PC-9 (cell line): Measurements from ENCODE around the gene XIRP1. TPM values are rescaled to one million over a fixed set of nuclear protein-coding genes. Genes with fewer than 3 reads are reported as not detected.

Source experiments
- BruUV-seq: library from RNA; stranded (reverse); fragments of 400-500 nt; replicated peaks from 2 replicates; lab custom pipeline; 2021; lab: Mats Ljungman, UMichigan
- CTCF ChIA-PET: fragments of 300-600 bp; sonication (Branson Sonifier 250); formaldehyde crosslinking; loops from one replicate; lab custom pipeline; 2022; ENCODE audit warnings: antibody characterized with exemption; lab: Charles Lee
- POLR2A ChIA-PET: fragments of 300-600 bp; sonication (Branson Sonifier 250); formaldehyde crosslinking; loops from one replicate; lab custom pipeline; 2022; ENCODE audit warnings: antibody characterized with exemption; ENCODE audit not compliant: unreplicated experiment; lab: Charles Lee
- DNase-seq, 2 experiments: peaks; one replicate each; pipeline versions ENCODE4 v3.0.0 to v3.0.0-alpha.2; 2015 to 2022; ENCODE audit warnings: mixed read lengths in 1 of 2
- H2AFZ ChIP-seq: fragments of 200-600 bp; sonication (generic); 2 replicates; pipeline ENCODE4 v1.8.1; 2017; ENCODE audit warnings: antibody characterized with exemption
- H3F3A ChIP-seq: fragments of 200-600 bp; sonication (generic); 2 replicates; pipeline ENCODE4 v1.8.1; 2017; ENCODE audit warnings: antibody characterized with exemption, mild to moderate bottlenecking, low read depth; ENCODE audit not compliant: insufficient read depth
- H3K27ac ChIP-seq: fragments of 200-600 bp; sonication (generic); 2 replicates; pipeline ENCODE4 v1.6.1; 2016; ENCODE audit warnings: mixed run types
- H3K27me3 ChIP-seq: fragments of 200-600 bp; sonication (generic); 2 replicates; pipeline ENCODE4 v1.6.1; 2016; ENCODE audit warnings: low read depth, mixed run types; ENCODE audit not compliant: insufficient read depth
- H3K36me3 ChIP-seq: fragments of 200-600 bp; sonication (generic); 2 replicates; pipeline ENCODE4 v1.6.1; 2016; ENCODE audit warnings: low read depth, mixed run types
- H3K4me1 ChIP-seq: fragments of 200-600 bp; sonication (generic); replicated peaks from 2 replicates; pipeline ENCODE4 v1.6.1; 2016; ENCODE audit warnings: mixed run types; ENCODE audit not compliant: insufficient read depth
- H3K4me2 ChIP-seq: fragments of 200-600 bp; sonication (generic); 2 replicates; pipeline ENCODE4 v1.6.1; 2017; ENCODE audit warnings: mixed run types
- H3K4me3 ChIP-seq: fragments of 200-600 bp; sonication (generic); 2 replicates; pipeline ENCODE4 v1.6.1; 2016; ENCODE audit warnings: mixed run types
- H3K79me2 ChIP-seq: fragments of 200-600 bp; sonication (generic); 2 replicates; pipeline ENCODE4 v1.6.1; 2017; ENCODE audit warnings: low read depth, mixed run types
- H3K9me2 ChIP-seq: fragments of 200-600 bp; sonication (generic); 2 replicates; pipeline ENCODE4 v1.8.1; 2017; ENCODE audit warnings: mild to moderate bottlenecking; ENCODE audit not compliant: insufficient read depth
- H3K9me3 ChIP-seq: fragments of 200-600 bp; sonication (generic); 2 replicates; pipeline ENCODE4 v1.8.1; 2016; ENCODE audit warnings: low read depth; ENCODE audit not compliant: insufficient read depth
- H4K20me1 ChIP-seq: fragments of 200-600 bp; sonication (generic); 2 replicates; pipeline ENCODE4 v1.8.1; 2017; ENCODE audit not compliant: insufficient read depth
- EZH2 ChIP-seq: fragments of 200-600 bp; sonication (generic); IDR thresholded peaks from 2 replicates; pipeline ENCODE4 v1.8.0; 2017; ENCODE audit warnings: antibody characterized with exemption, low read depth
- intact Hi-C: fragments of 100-400 bp; cut with micrococcal nuclease; formaldehyde crosslinking; loops from one replicate; pipeline ENCODE4 v1.10.0; 2022; ENCODE audit not compliant: unreplicated experiment
- total RNA-seq: library from RNA; stranded (reverse); gene quantifications from 2 replicates; pipeline ENCODE4 v1.2.3, GENCODE V29; 2021
- TF ChIP-seq, protein P1 (sequence below): fragments of 200-600 bp; sonication (generic); conservative IDR thresholded peaks from 2 replicates; pipeline ENCODE4 v1.6.1; 2017; ENCODE audit warnings: mixed run types, antibody characterized with exemption, mild to moderate bottlenecking, moderate library complexity

XIRP1 gene
- total RNA-seq, 1 experiment from 2014 or later: not detected

DNA sequence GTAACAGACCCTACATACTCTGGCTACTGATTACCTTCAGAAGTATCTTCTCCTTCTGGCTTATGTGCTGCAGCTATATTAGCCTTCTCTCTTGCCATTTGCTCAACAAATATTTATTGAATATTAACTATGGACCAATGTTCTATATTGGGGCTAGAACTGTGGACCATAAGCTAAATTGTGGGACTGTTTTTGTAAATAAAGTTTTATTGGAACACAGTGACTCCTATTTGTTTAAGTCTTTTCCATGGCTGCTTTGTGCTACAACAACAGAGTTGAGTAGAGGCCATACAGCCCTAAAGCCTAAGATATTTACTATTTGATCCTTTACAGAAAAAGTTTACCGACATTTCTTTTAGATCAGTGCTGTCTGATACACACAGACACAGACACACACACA lies 20.3 kb upstream of the XIRP1 start:
- Histone ChIP-seq H2AFZ (no peak overlapping the region), H3K79me2 (no peaks in the 10 kb centered on the region), H3F3A (no peaks in the 10 kb centered on the region), H3K27me3 (peaks cover 9% of the 10 kb centered on the region; the same call in 1 of the 2 replicates), H3K27ac (no peak overlapping the region), H3K9me3 (no peaks in the 10 kb centered on the region), H3K4me3 (no peak overlapping the region), H3K36me3 (no peaks in the 10 kb centered on the region), H3K4me1 (no peaks in the 10 kb centered on the region), H3K9me2 (no peaks in the 10 kb centered on the region), H3K4me2 (no peak overlapping the region), H4K20me1 (no peaks in the 10 kb centered on the region)
- intact Hi-C loops: no loop called here
- no TSS peak for BruUV-seq
- CTCF ChIA-PET: no interaction called here
- POLR2A ChIA-PET: no interaction called here
- TF ChIP-seq, protein P1, sequence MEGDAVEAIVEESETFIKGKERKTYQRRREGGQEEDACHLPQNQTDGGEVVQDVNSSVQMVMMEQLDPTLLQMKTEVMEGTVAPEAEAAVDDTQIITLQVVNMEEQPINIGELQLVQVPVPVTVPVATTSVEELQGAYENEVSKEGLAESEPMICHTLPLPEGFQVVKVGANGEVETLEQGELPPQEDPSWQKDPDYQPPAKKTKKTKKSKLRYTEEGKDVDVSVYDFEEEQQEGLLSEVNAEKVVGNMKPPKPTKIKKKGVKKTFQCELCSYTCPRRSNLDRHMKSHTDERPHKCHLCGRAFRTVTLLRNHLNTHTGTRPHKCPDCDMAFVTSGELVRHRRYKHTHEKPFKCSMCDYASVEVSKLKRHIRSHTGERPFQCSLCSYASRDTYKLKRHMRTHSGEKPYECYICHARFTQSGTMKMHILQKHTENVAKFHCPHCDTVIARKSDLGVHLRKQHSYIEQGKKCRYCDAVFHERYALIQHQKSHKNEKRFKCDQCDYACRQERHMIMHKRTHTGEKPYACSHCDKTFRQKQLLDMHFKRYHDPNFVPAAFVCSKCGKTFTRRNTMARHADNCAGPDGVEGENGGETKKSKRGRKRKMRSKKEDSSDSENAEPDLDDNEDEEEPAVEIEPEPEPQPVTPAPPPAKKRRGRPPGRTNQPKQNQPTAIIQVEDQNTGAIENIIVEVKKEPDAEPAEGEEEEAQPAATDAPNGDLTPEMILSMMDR: no peak
- no peak for TF ChIP-seq EZH2
- DNase-seq: no peak

DNA sequence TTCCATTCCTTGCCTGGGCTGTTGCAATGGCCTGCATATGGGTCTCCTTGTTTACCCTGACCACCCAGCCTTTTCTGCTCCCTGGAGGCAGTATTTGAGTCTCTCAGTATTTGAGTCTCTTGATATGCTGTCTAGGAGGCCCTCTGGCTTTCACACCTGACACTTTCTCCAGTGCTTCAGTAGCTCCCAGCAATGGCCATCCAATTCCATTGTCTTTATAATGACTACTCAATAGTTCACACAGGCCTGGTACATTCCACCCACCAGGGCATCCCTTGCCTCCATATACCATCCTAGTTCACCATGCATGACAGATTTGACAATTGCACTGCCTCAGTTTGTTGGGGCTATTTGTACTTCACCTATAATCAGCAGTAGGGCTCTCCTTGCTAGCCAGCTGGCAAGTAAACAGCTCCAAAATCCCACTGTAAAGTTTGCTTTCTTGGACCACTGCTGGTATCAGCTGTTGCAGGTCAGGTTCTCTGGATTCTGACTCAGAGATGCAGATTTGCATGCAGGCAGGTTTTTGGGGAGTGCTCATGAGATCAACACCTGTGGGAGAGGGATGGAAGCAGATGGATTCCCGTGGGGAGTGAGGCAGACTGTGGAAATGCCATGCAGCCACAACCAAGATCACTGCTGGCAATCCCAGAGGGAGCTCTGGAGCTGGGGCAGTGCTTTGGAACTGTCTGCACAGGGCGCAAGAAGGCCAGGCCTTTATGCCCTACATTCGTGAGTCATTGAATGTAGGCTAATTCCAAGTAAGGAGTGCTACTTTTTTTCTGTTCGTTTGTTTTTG lies 19.1 kb upstream of the XIRP1 start:
- no TSS peak for BruUV-seq
- CTCF ChIA-PET: no interaction called here

GRCh38 chr3:39210078-39210477 lies 17.7 kb upstream of the XIRP1 start:
- CTCF ChIA-PET: no interaction called here
- DNase-seq: no peak
- no peaks in the 10 kb centered on the region for H3F3A ChIP-seq
- no peak overlapping the region for H3K27ac ChIP-seq
- H3K9me3 ChIP-seq: no peaks in the 10 kb centered on the region
- no peak overlapping the region for H3K4me3 ChIP-seq
- H3K79me2 ChIP-seq: no peaks in the 10 kb centered on the region
- H2AFZ ChIP-seq: no peak overlapping the region
- no peak overlapping the region for H3K4me2 ChIP-seq
- TF ChIP-seq, protein P1: no peak
- TF ChIP-seq EZH2: no peak
- H3K9me2 ChIP-seq: no peaks in the 10 kb centered on the region
- H4K20me1 ChIP-seq: no peaks in the 10 kb centered on the region
- intact Hi-C loops: no loop called here
- BruUV-seq: no TSS peak
- no peaks in the 10 kb centered on the region for H3K4me1 ChIP-seq
- POLR2A ChIA-PET: no interaction called here
- H3K27me3 ChIP-seq: peaks cover 33% of the 10 kb centered on the region
- no peaks in the 10 kb centered on the region for H3K36me3 ChIP-seq

More for the DNA sequence above, 19.1 kb upstream of the XIRP1 start:
- H3K27me3 ChIP-seq: peaks cover 21% of the 10 kb centered on the region; the same call in 1 of the 2 replicates
- H3K9me3 ChIP-seq: no peaks in the 10 kb centered on the region
- no peaks in the 10 kb centered on the region for H3K36me3 ChIP-seq
- no peak overlapping the region for H3K27ac ChIP-seq
- no peaks in the 10 kb centered on the region for H3K4me1 ChIP-seq
- no peaks in the 10 kb centered on the region for H4K20me1 ChIP-seq
- no peaks in the 10 kb centered on the region for H3K79me2 ChIP-seq
- intact Hi-C loops: no loop called here
- no peak for TF ChIP-seq EZH2
- TF ChIP-seq, protein P1: no peak
- H3K9me2 ChIP-seq: no peaks in the 10 kb centered on the region
- POLR2A ChIA-PET: no interaction called here
- no peak overlapping the region for H3K4me3 ChIP-seq
- DNase-seq: no peak
- H3F3A ChIP-seq: no peaks in the 10 kb centered on the region
- no peak overlapping the region for H3K4me2 ChIP-seq
- no peak overlapping the region for H2AFZ ChIP-seq
